Naive thymus-derived CD4-positive, alpha-beta T cell (primary cell): ENCODE data around the gene ATP5PD. TPM values are rescaled to one million over a fixed set of nuclear protein-coding genes. Genes with fewer than 3 reads are reported as not detected.

Experiments
- ATAC-seq: fragments of 150-1000 bp; cut with Tn5 transposase; 2 replicates; pipeline ENCODE4 v1.10.0; 2021; ENCODE audit warnings: mild to moderate bottlenecking, moderate library complexity
- CTCF ChIA-PET: fragments of 350-600 bp; sonication (Branson Sonifier 250); formaldehyde crosslinking; loops from one replicate; lab custom pipeline; 2021; ENCODE audit warnings: antibody characterized with exemption; lab: Charles Lee
- POLR2A ChIA-PET: fragments of 350-600 bp; sonication (Branson Sonifier 250); formaldehyde crosslinking; loops from one replicate; lab custom pipeline; 2021; ENCODE audit warnings: antibody characterized with exemption, inconsistent platforms; lab: Charles Lee
- DNase-seq, 9 donors: peaks; one replicate each; pipeline versions ENCODE4 v3.0.0 to v3.0.0-alpha.2; 2020 to 2022; ENCODE audit warnings: mixed read lengths in 1 of 9
- H3K27ac ChIP-seq: one replicate; pipeline ENCODE4 v1.7.0; 2013; ENCODE audit warnings: mild to moderate bottlenecking, low read depth, low read length, moderate library complexity
- H3K27me3 ChIP-seq, 2 donors: one replicate each; pipeline ENCODE4 v1.7.0; 2013; ENCODE audit warnings: low read length in 2 of 2, mild to moderate bottlenecking in 2 of 2, moderate library complexity in 2 of 2; ENCODE audit not compliant: control insufficient read depth in 2 of 2, insufficient read depth in 2 of 2
- H3K36me3 ChIP-seq, 3 experiments: 1 replicate in 2 of 3; 2 replicates in 1 of 3; pipeline ENCODE4 v1.7.0; 2013; ENCODE audit warnings: low read length in 3 of 3, mild to moderate bottlenecking in 3 of 3, moderate library complexity in 1 of 3; ENCODE audit not compliant: insufficient read depth in 3 of 3, control insufficient read depth in 2 of 3
- H3K4me1 ChIP-seq, 2 donors: one replicate each; pipeline ENCODE4 v1.7.0; 2013; ENCODE audit warnings: low read length in 2 of 2, mild to moderate bottlenecking in 2 of 2, moderate library complexity in 1 of 2; ENCODE audit not compliant: control insufficient read depth in 2 of 2, insufficient read depth in 2 of 2
- H3K4me3 ChIP-seq: 2 replicates; pipeline ENCODE4 v1.7.0; 2013; ENCODE audit warnings: mild to moderate bottlenecking, low read length
- H3K9me3 ChIP-seq, 3 experiments: 1 replicate in 2 of 3; 2 replicates in 1 of 3; pipeline ENCODE4 v1.7.0; 2013; ENCODE audit warnings: low read length in 3 of 3; ENCODE audit not compliant: control insufficient read depth in 2 of 3
- H3K27ac Mint-ChIP-seq, 9 donors: one replicate each; pipeline ENCODE4 v1.8.0; 2020 to 2022; ENCODE audit warnings: mixed read lengths in 9 of 9, mild to moderate bottlenecking in 8 of 9, moderate library complexity in 5 of 9, inconsistent platforms in 2 of 9
- H3K27me3 Mint-ChIP-seq, 5 donors: one replicate each; pipeline ENCODE4 v1.8.0; 2021 to 2022; ENCODE audit warnings: mixed read lengths in 5 of 5, mild to moderate bottlenecking in 1 of 5
- H3K36me3 Mint-ChIP-seq, 5 donors: one replicate each; pipeline ENCODE4 v1.8.0; 2020 to 2022; ENCODE audit warnings: mixed read lengths in 5 of 5, mild to moderate bottlenecking in 3 of 5, inconsistent platforms in 1 of 5
- H3K4me1 Mint-ChIP-seq, 7 donors: one replicate each; pipeline ENCODE4 v1.8.0; 2020 to 2022; ENCODE audit warnings: mixed read lengths in 7 of 7, mild to moderate bottlenecking in 3 of 7, inconsistent platforms in 1 of 7
- H3K4me3 Mint-ChIP-seq, 10 donors: one replicate each; pipeline ENCODE4 v1.8.0; 2020 to 2022; ENCODE audit warnings: mild to moderate bottlenecking in 10 of 10, mixed read lengths in 10 of 10, moderate library complexity in 6 of 10, inconsistent platforms in 2 of 10
- H3K9me3 Mint-ChIP-seq, 11 donors: one replicate each; pipeline ENCODE4 v1.8.0; 2020 to 2022; ENCODE audit warnings: mixed read lengths in 11 of 11, mild to moderate bottlenecking in 4 of 11, inconsistent platforms in 1 of 11, moderate library complexity in 1 of 11
- intact Hi-C, 2 donors: fragments of 100-400 bp; cut with micrococcal nuclease; formaldehyde crosslinking; loops; one replicate each; pipeline ENCODE4 v1.15.1; 2023
- polyA plus RNA-seq, 2 donors: library from polyadenylated mRNA; unstranded; fragments of 300-500 nt; fragmentation: Illumina TruSeq; gene quantifications; one replicate each; pipeline ENCODE4 v1.2.3, GENCODE V29; 2021
- total RNA-seq, 6 experiments: library from RNA in 5 of 6; stranded (reverse) in 5 of 6; gene quantifications; 1 replicate in 5 of 6; 2 replicates in 1 of 6; pipeline ENCODE4 v1.2.3 and lab custom pipeline; 2021 to 2026

The ATP5PD gene
- total and polyA plus RNA-seq, 7 experiments from 2014 or later, result 113 to 478 (median 167) TPM

- H3K4me3 ChIP-seq, result no peak overlapping the region
- Mint-ChIP-seq H3K27ac (peak overlapping the region in 2 of 9 donors; percentile 13 to 55), H3K4me1 (peaks cover 7 to 36% (median 23%) of the 10 kb centered on the region in 7 donors), H3K27me3 (no peaks in the 10 kb centered on the region), H3K4me3 (no peak overlapping the region), H3K9me3 (peaks cover 0 to 2% (median 0%) of the 10 kb centered on the region in 11 donors), H3K36me3 (peaks cover 0 to 38% (median 7%) of the 10 kb centered on the region in 5 donors)
- intact Hi-C loops, result no loop called here
- H3K4me1 ChIP-seq, result no peaks in the 10 kb centered on the region
- peaks cover 0 to 52% (median 3%) of the 10 kb centered on the region in 3 experiments for H3K36me3 ChIP-seq
- ChIA-PET POLR2A (interaction anchor here (0.8 to 2.5 kb wide), 6 partner anchors 10 to 63 kb away, joined by 3 to 17 read pairs (median 4); partner anchors contain the start of genes ARMC7, MRPL58 and SLC16A5), CTCF (interaction anchor here (0.9 to 4.2 kb wide), 8 partner anchors 40 to 140 kb away, joined by 4 to 41 read pairs (median 15); partner anchors contain the start of gene MRPL58)
- H3K9me3 ChIP-seq, result no peaks in the 10 kb centered on the region
- no peak for ATAC-seq
- H3K27ac ChIP-seq, result no peak overlapping the region
- H3K27me3 ChIP-seq, result no peaks in the 10 kb centered on the region
- no peak for DNase-seq
Measured at GRCh38 chr17:75061618-75062017, 14.8 kb upstream of the ATP5PD start.

DNA sequence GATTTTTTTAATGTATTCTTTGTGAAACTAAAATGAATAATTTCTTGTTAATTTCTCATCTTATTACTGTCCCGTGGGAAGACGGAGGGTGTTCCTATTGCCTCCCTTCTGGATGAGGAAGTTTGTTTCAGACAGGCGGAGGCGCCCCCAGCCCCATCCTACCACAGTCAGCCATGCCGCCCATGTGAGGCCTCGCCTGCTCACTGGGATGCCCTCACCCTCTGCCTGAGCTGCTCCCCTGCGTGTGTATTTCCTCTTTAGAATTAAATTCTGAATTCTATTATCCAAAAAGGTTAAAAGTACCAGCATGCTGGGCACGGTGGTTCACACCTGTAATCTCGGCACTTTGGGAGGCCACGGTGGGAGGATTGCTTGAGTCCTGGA, 14.3 kb upstream of the ATP5PD start:
- peaks cover 0 to 58% (median 3%) of the 10 kb centered on the region in 3 experiments for H3K36me3 ChIP-seq
- peak overlapping the region in 1 of 9 donors; percentile 36 for H3K27ac Mint-ChIP-seq

GRCh38 chr17:75060434-75061054, 13.8 kb upstream of the ATP5PD start:
- ATAC-seq (no peak), DNase-seq (no peak)
- no peaks in the 10 kb centered on the region for H3K9me3 ChIP-seq
- H3K4me1 Mint-ChIP-seq, result peaks cover 0 to 31% (median 23%) of the 10 kb centered on the region in 7 donors
- peak overlapping the region in 6 of 9 donors; percentile 72 to 91 (median 82) for H3K27ac Mint-ChIP-seq
- no peaks in the 10 kb centered on the region for H3K9me3 Mint-ChIP-seq
- ChIA-PET CTCF (interaction anchor here (0.6 to 4.2 kb wide), 25 partner anchors 9 to 352 kb away, joined by 3 to 41 read pairs (median 5); partner anchors contain the start of genes ATP5PD, HID1, KCTD2 and MRPL58), POLR2A (interaction anchor here (0.6 to 2.7 kb wide), 19 partner anchors 10 to 141 kb away, joined by 3 to 18 read pairs (median 3); partner anchors contain the start of genes ARMC7, ATP5PD, KCTD2 and MRPL58)
- H3K4me3 Mint-ChIP-seq, result no peak overlapping the region
- no peaks in the 10 kb centered on the region for H3K4me1 ChIP-seq
- no peaks in the 10 kb centered on the region for H3K27me3 ChIP-seq
- H3K4me3 ChIP-seq, result no peak overlapping the region
- peaks cover 0 to 59% (median 3%) of the 10 kb centered on the region in 3 experiments for H3K36me3 ChIP-seq
- peaks cover 0 to 38% (median 5%) of the 10 kb centered on the region in 5 donors for H3K36me3 Mint-ChIP-seq
- H3K27me3 Mint-ChIP-seq, result no peaks in the 10 kb centered on the region
- intact Hi-C loops, result loop anchor here (1.0 kb wide), 4 partner anchors 54 to 352 kb away; no protein-coding TSS in a partner anchor
- no peak overlapping the region for H3K27ac ChIP-seq

More for the DNA sequence above, 14.3 kb upstream of the ATP5PD start:
- H3K9me3 ChIP-seq, result no peaks in the 10 kb centered on the region
- DNase-seq (no peak), ATAC-seq (no peak)
- POLR2A ChIA-PET, result interaction anchor here (0.8 to 2.5 kb wide), 10 partner anchors 11 to 112 kb away, joined by 3 to 17 read pairs (median 4); partner anchors contain the start of genes ARMC7 and MRPL58
- no peaks in the 10 kb centered on the region for H3K27me3 ChIP-seq
- H3K27ac ChIP-seq, result no peak overlapping the region
- H3K4me1 ChIP-seq, result no peaks in the 10 kb centered on the region
- peaks cover 3 to 36% (median 24%) of the 10 kb centered on the region in 7 donors for H3K4me1 Mint-ChIP-seq
- H3K36me3 Mint-ChIP-seq, result peaks cover 0 to 38% (median 5%) of the 10 kb centered on the region in 5 donors
- CTCF ChIA-PET, result interaction anchor here (0.7 to 4.2 kb wide), 10 partner anchors 9 to 141 kb away, joined by 3 to 41 read pairs (median 11); partner anchors contain the start of genes ATP5PD, KCTD2 and MRPL58
- H3K4me3 Mint-ChIP-seq, result no peak overlapping the region
- H3K9me3 Mint-ChIP-seq, result no peaks in the 10 kb centered on the region
- H3K4me3 ChIP-seq, result no peak overlapping the region
- intact Hi-C loops, result no loop called here
- H3K27me3 Mint-ChIP-seq, result no peaks in the 10 kb centered on the region

DNA sequence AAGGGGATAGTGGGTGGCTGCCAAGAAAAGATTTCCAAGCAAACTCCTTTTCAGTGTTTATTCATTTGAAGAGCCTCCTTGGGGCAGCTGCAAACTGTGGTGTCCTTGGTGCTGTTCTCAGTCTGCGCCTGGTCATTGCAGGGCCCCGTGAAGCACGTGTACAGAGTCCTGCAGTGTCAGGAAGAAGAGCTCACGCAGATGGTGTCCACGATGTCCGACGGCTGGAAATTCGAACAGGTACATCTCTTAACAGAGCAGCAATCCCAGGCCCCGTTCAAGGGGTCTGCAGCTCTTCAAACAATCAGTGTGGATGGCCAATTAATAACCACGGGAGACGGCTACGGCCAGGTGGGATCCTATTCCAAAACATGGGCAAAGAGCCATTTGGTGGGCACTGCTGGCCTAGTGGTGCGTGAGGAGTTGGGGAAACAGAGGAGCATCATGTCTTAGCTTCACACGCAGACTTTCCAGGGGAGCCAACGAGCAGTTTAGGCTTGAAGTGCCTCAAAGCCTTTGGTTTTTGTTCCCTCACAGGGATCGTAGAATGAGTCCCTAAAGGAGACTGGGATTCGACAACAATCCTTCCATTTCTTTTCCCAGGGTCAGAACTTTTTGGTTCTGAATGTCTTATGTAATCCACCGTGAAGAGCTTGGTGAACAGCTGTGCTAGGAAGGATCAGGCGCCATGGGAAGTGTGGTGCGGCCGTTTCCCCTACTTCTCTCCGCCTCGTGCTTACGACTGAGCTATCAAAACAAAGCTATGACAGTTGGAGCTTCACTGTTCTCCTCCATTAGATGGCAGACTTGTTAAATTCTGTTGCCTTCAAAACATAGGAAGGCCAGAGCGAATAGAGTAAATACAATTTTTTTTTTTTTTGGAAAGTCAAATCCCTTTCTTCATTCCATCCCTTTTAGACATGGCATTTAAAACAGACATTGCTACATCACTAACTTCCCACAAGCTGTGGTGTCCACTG, 12.9 kb upstream of the ATP5PD start:
- Mint-ChIP-seq H3K27ac (peak overlapping the region in 8 of 9 donors; percentile 51 to 91 (median 81)), H3K4me3 (no peak overlapping the region), H3K4me1 (peaks cover 0 to 26% (median 20%) of the 10 kb centered on the region in 7 donors), H3K9me3 (no peaks in the 10 kb centered on the region), H3K36me3 (peaks cover 0 to 35% (median 5%) of the 10 kb centered on the region in 5 donors), H3K27me3 (no peaks in the 10 kb centered on the region)
- intact Hi-C loops, result loop anchor here (1.0 kb wide), 4 partner anchors 55 to 353 kb away; no protein-coding TSS in a partner anchor
- POLR2A ChIA-PET, result interaction anchor here (0.6 to 2.7 kb wide), 22 partner anchors 10 to 1381 kb away, joined by 3 to 18 read pairs (median 3); partner anchors contain the start of genes ARMC7, ATP5PD, KCTD2 and MRPL58
- H3K27ac ChIP-seq, result peak overlapping the region; percentile 23
- H3K4me3 ChIP-seq, result no peak overlapping the region
- H3K36me3 ChIP-seq, result peaks cover 0 to 53% (median 3%) of the 10 kb centered on the region in 3 experiments
- DNase-seq (peak in 6 of 9 donors; percentile 32 to 56 (median 48)), ATAC-seq (peak; percentile 79)
- CTCF ChIA-PET, result interaction anchor here (0.6 to 4.2 kb wide), 37 partner anchors 8 to 1276 kb away, joined by 3 to 41 read pairs (median 4); partner anchors contain the start of genes ATP5PD, HID1, KCTD2 and MRPL58
- H3K27me3 ChIP-seq, result no peaks in the 10 kb centered on the region
- H3K4me1 ChIP-seq, result no peaks in the 10 kb centered on the region
- H3K9me3 ChIP-seq, result no peaks in the 10 kb centered on the region

DNA sequence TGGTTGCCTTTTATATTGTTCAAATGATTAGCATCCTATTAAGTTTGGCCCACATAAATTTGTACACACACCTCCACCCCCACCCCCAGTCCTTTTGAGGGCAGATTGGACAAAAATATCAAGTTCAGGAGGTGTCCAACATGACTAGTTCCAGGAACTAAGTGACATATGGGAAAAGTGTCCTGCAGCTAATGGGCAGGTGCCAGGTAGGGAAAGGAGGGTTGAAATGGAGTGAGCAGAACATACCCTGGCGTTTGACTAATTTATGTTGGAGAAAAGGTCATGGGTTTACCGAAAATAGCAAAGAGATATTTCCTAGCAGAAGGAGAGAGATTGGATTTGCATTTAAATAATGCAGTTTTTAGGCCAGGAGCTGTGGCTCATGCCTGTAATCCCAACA, 5.2 kb upstream of the ATP5PD start:
- H3K9me3 Mint-ChIP-seq, result no peaks in the 10 kb centered on the region
- H3K9me3 ChIP-seq, result no peaks in the 10 kb centered on the region
- CTCF ChIA-PET, result no interaction called here
- no peak for ATAC-seq
- peaks cover 0 to 17% (median 6%) of the 10 kb centered on the region in 5 donors for H3K36me3 Mint-ChIP-seq
- no peaks in the 10 kb centered on the region for H3K27me3 Mint-ChIP-seq
- intact Hi-C loops, result no loop called here
- no peaks in the 10 kb centered on the region for H3K27me3 ChIP-seq
- no peak overlapping the region for H3K4me3 Mint-ChIP-seq
- POLR2A ChIA-PET, result interaction anchor here (0.7 kb wide), 1 partner anchor 15 kb away, joined by 3 read pairs; no protein-coding TSS in a partner anchor
- DNase-seq, result no peak
- peak overlapping the region in 3 of 9 donors; percentile 15 to 71 (median 51) for H3K27ac Mint-ChIP-seq
- no peak overlapping the region for H3K4me3 ChIP-seq
- H3K36me3 ChIP-seq, result peaks cover 0 to 35% (median 0%) of the 10 kb centered on the region in 3 experiments
- no peak overlapping the region for H3K27ac ChIP-seq
- peaks cover 16 to 47% (median 37%) of the 10 kb centered on the region in 7 donors for H3K4me1 Mint-ChIP-seq
- H3K4me1 ChIP-seq, result peaks cover 8 to 13% of the 10 kb centered on the region in 2 donors
